Neural progenitor cell (in vitro differentiated cells): Measurements from ENCODE around the gene DIAPH3. TPM values are rescaled to one million over a fixed set of nuclear protein-coding genes. Genes with fewer than 3 reads are reported as not detected.

Source experiments
- DNase-seq: peaks from one replicate; pipeline ENCODE4 v3.0.0-alpha.2; 2016; ENCODE audit warnings: low spot score
- H2AFZ ChIP-seq: fragments of 200-600 bp; sonication (generic); replicated peaks from 2 replicates; pipeline ENCODE4 v1.6.1; 2016; ENCODE audit warnings: antibody characterized with exemption
- H3F3A ChIP-seq: fragments of 200-600 bp; sonication (generic); 2 replicates; pipeline ENCODE4 v1.6.1; 2016; ENCODE audit warnings: antibody characterized with exemption, low read depth
- H3K27ac ChIP-seq: fragments of 200-600 bp; sonication (generic); 2 replicates; pipeline ENCODE4 v1.5.1; 2016; ENCODE audit warnings: mild to moderate bottlenecking
- H3K27me3 ChIP-seq: fragments of 200-600 bp; sonication (generic); 2 replicates; pipeline ENCODE4 v1.6.1; 2016; ENCODE audit warnings: mild to moderate bottlenecking, moderate library complexity
- H3K36me3 ChIP-seq: fragments of 200-600 bp; sonication (generic); 2 replicates; pipeline ENCODE4 v1.5.1; 2016
- H3K4me1 ChIP-seq: fragments of 200-600 bp; sonication (generic); 2 replicates; pipeline ENCODE4 v1.6.1; 2016; ENCODE audit warnings: mixed run types
- H3K4me2 ChIP-seq: fragments of 200-600 bp; sonication (generic); 2 replicates; pipeline ENCODE4 v1.6.1; 2016
- H3K4me3 ChIP-seq: fragments of 200-600 bp; sonication (generic); 2 replicates; pipeline ENCODE4 v1.5.1; 2016
- H3K79me2 ChIP-seq: fragments of 200-600 bp; sonication (generic); 2 replicates; pipeline ENCODE4 v1.6.1; 2016; ENCODE audit warnings: low read depth
- H3K9ac ChIP-seq: fragments of 200-600 bp; sonication (generic); 2 replicates; pipeline ENCODE4 v1.6.1; 2016
- H3K9me3 ChIP-seq: fragments of 200-600 bp; sonication (generic); 2 replicates; pipeline ENCODE4 v1.5.1; 2016; ENCODE audit warnings: low read depth
- H4K20me1 ChIP-seq: fragments of 200-600 bp; sonication (generic); 2 replicates; pipeline ENCODE4 v1.6.1; 2016; ENCODE audit warnings: low read depth
- H3K27ac Mint-ChIP-seq: 3 replicates; pipeline ENCODE4 v1.8.0; 2021; ENCODE audit warnings: mixed read lengths
- H3K27me3 Mint-ChIP-seq: 2 replicates; pipeline ENCODE4 v1.8.0; 2022; ENCODE audit warnings: low read depth, mild to moderate bottlenecking, inconsistent platforms, moderate library complexity, mixed read lengths; ENCODE audit not compliant: insufficient read depth
- H3K36me3 Mint-ChIP-seq: 3 replicates; pipeline ENCODE4 v1.8.0; 2021; ENCODE audit warnings: mixed read lengths
- H3K4me1 Mint-ChIP-seq: 3 replicates; pipeline ENCODE4 v1.8.0; 2021; ENCODE audit warnings: mixed read lengths
- H3K4me3 Mint-ChIP-seq: 3 replicates; pipeline ENCODE4 v1.8.0; 2021; ENCODE audit warnings: mild to moderate bottlenecking, moderate library complexity, mixed read lengths
- H3K9me3 Mint-ChIP-seq: 3 replicates; pipeline ENCODE4 v1.8.0; 2020; ENCODE audit warnings: mixed read lengths
- CTCF ChIP-seq: fragments of 200-600 bp; sonication (generic); IDR thresholded peaks from 2 replicates; pipeline ENCODE4 v1.5.1; 2017; ENCODE audit warnings: antibody characterized with exemption, mild to moderate bottlenecking
- EZH2 ChIP-seq: fragments of 200-600 bp; sonication (generic); IDR thresholded peaks from 2 replicates; pipeline ENCODE4 v1.6.1; 2017; ENCODE audit warnings: antibody characterized with exemption, mild to moderate bottlenecking, moderate library complexity
- EZH2phosphoT487 ChIP-seq: fragments of 200-600 bp; sonication (generic); IDR thresholded peaks from 2 replicates; pipeline ENCODE4 v1.6.1; 2017; ENCODE audit warnings: antibody characterized with exemption
- total RNA-seq: library from RNA; depleted of rRNA; stranded (reverse); fragments of >200 nt; gene quantifications from 2 replicates; pipeline ENCODE4 v1.2.3, GENCODE V29; 2015; ENCODE audit warnings: low replicate concordance

DIAPH3 gene
- total RNA-seq, 1 donor from 2014 or later = 51.5 TPM

DNA sequence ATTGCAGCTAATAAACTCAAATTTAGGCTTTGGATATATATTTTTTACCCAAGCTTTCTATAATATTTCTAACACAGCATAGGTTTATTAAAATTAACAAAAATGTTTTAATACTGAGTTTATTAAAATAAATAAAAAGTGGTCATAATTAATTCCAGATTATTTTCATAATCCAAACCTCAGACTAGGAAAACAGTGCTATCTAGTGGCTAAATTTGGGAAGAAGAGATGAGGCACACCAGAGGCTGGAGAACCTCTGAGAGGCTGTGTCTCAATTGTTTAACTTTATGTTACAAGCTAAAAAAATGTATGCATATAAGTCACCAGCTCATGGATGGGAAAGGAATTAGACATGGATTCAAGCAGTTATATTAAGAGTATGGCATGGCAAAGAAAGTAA, 392.5 kb downstream of the DIAPH3 start:
- no peak overlapping the region for H3K9ac ChIP-seq
- Mint-ChIP-seq H3K36me3 (peaks cover 5% of the 10 kb centered on the region), H3K9me3 (no peaks in the 10 kb centered on the region), H3K27ac (no peak overlapping the region), H3K4me1 (peaks cover 14% of the 10 kb centered on the region), H3K27me3 (no peaks in the 10 kb centered on the region), H3K4me3 (no peak overlapping the region)
- no peak overlapping the region for H3K4me2 ChIP-seq
- H3K4me3 ChIP-seq = no peak overlapping the region
- TF ChIP-seq EZH2 = no peak
- no peak for TF ChIP-seq EZH2phosphoT487
- peak; percentile 66 for TF ChIP-seq CTCF
- peak; percentile 20 for DNase-seq
- H3K9me3 ChIP-seq = no peaks in the 10 kb centered on the region
- H3K27ac ChIP-seq = no peak overlapping the region
- no peaks in the 10 kb centered on the region for H4K20me1 ChIP-seq
- H3F3A ChIP-seq = no peaks in the 10 kb centered on the region
- H3K4me1 ChIP-seq = peaks cover 10% of the 10 kb centered on the region
- H3K79me2 ChIP-seq = no peaks in the 10 kb centered on the region
- H3K27me3 ChIP-seq = no peaks in the 10 kb centered on the region
- H2AFZ ChIP-seq = no peak overlapping the region
- no peaks in the 10 kb centered on the region for H3K36me3 ChIP-seq

- Mint-ChIP-seq H3K4me3 (no peak overlapping the region), H3K9me3 (no peaks in the 10 kb centered on the region), H3K27ac (no peak overlapping the region), H3K27me3 (no peaks in the 10 kb centered on the region), H3K36me3 (peaks cover 5% of the 10 kb centered on the region), H3K4me1 (peaks cover 14% of the 10 kb centered on the region)
- Histone ChIP-seq H3K79me2 (no peaks in the 10 kb centered on the region), H3K9me3 (no peaks in the 10 kb centered on the region), H3K4me3 (no peak overlapping the region), H3F3A (no peaks in the 10 kb centered on the region), H3K4me2 (no peak overlapping the region), H3K27ac (no peak overlapping the region), H4K20me1 (no peaks in the 10 kb centered on the region), H2AFZ (no peak overlapping the region), H3K36me3 (no peaks in the 10 kb centered on the region), H3K27me3 (no peaks in the 10 kb centered on the region), H3K4me1 (peaks cover 10% of the 10 kb centered on the region), H3K9ac (no peak overlapping the region)
- DNase-seq = no peak
- no peak for TF ChIP-seq EZH2phosphoT487
- no peak for TF ChIP-seq EZH2
- TF ChIP-seq CTCF = no peak
These were observed 393.3 kb downstream of the DIAPH3 start for GRCh38 chr13:59770451-59770850.

DNA sequence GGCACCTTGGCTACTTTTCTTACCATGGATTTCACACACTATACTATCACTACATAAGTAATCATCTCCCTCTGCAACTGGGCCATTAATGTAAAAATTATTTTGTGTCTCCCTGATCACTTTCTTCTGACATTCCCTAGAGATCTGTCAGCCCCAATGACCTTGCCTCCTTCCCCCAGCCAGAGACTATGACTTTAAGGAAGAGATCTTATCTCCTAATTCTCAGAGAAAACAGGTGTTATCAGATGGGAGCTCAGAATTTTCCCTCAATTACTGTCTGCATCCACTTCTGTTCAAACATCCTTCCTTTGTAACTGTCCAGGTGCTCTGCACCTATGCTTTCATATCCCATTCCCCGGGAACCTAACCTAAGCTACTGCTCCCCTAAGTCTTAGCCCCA, 397.5 kb downstream of the DIAPH3 start:
- H3K9ac ChIP-seq = no peak overlapping the region
- TF ChIP-seq CTCF (no peak), EZH2 (no peak), EZH2phosphoT487 (no peak)
- no peaks in the 10 kb centered on the region for H3K79me2 ChIP-seq
- no peaks in the 10 kb centered on the region for H3K36me3 ChIP-seq
- no peak overlapping the region for H3K4me3 ChIP-seq
- H3K9me3 Mint-ChIP-seq = no peaks in the 10 kb centered on the region
- no peaks in the 10 kb centered on the region for H3K27me3 ChIP-seq
- no peaks in the 10 kb centered on the region for H3K9me3 ChIP-seq
- no peaks in the 10 kb centered on the region for H3F3A ChIP-seq
- no peaks in the 10 kb centered on the region for H3K4me1 Mint-ChIP-seq
- H3K4me1 ChIP-seq = peaks cover 10% of the 10 kb centered on the region
- no peak overlapping the region for H2AFZ ChIP-seq
- H4K20me1 ChIP-seq = no peaks in the 10 kb centered on the region
- H3K4me3 Mint-ChIP-seq = no peak overlapping the region
- no peak for DNase-seq
- no peak overlapping the region for H3K27ac ChIP-seq
- H3K27me3 Mint-ChIP-seq = no peaks in the 10 kb centered on the region
- H3K4me2 ChIP-seq = no peak overlapping the region
- no peak overlapping the region for H3K27ac Mint-ChIP-seq
- peaks cover 8% of the 10 kb centered on the region for H3K36me3 Mint-ChIP-seq
